LNCAP (cell line): ENCODE measurements around the gene TUBAL3.
A peak's percentile ranks its signal among the peaks of the same experiment; 100 is the strongest.

Experiments used
- CTCF ChIP-seq: fragments of 450-650 bp; IDR thresholded peaks from 2 replicates; pipeline ENCODE4 v1.5.1; 2017; ENCODE audit warnings: mild to moderate bottlenecking

Gene TUBAL3

GRCh38 chr10:5447056-5447455, 42.4 kb upstream of the TUBAL3 start:
- no peak for TF ChIP-seq CTCF

GRCh38 chr10:5446390-5446926, 41.8 kb upstream of the TUBAL3 start:
- TF ChIP-seq CTCF, result no peak

DNA sequence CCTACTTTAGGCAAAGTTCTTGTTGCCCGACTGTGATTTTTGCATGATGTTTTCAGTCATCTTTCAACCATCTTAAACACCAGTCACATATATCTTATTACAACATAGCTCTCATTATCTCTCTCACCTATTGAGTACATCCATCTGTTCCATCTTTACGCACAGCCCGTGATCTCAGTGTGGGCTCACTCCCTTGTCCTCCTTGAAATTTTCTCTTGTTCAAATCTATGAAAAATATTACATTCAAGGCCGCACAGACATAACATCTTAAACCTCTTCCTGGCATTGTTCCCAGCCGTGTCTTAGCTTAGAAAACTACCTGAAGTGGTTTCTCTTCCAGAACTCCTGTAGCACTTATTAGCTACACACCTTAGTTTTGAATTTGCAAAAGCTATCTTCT, 40.4 kb upstream of the TUBAL3 start:
- TF ChIP-seq CTCF, result no peak

GRCh38 chr10:5443429-5443828, 38.8 kb upstream of the TUBAL3 start:
- TF ChIP-seq CTCF, result no peak

GRCh38 chr10:5442990-5443370, 38.4 kb upstream of the TUBAL3 start:
- TF ChIP-seq CTCF, result no peak

- TF ChIP-seq CTCF, result peak; percentile 81
Observed at GRCh38 chr10:5442065-5442989, 37.7 kb upstream of the TUBAL3 start.

GRCh38 chr10:5441106-5441505, 36.5 kb upstream of the TUBAL3 start:
- no peak for TF ChIP-seq CTCF
